Measurements from ENCODE around the gene COL4A2.

DNA sequence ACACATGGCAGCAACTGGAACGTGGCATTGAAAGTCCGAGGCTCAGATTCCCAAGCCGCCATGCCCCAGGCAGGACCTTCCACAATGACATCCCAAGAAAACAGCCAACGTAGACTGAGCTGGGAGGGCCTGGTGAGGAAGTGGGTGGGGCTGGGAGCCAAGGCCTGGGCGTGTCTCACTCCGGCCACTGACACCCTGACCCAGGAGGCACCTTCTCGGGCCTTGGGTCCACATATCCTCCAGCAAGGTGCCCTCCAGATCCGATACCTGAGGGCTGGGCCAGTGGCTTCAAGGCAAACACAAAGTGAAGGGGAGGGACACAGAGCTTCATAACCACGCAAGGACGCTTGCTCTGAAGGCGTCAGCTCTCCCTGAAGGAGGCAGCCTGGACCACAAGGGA is 211.5 kb downstream of the COL4A2 start:
- no peak for TF ChIP-seq CTCF (IDR thresholded peaks at IDR 0.05 in 2 of 3, conservative IDR thresholded peaks at IDR 0.05 in 1 of 3; ENCODE audit: borderline replicate concordance in 1 of 3, insufficient read depth in 1 of 3, low read depth in 2 of 3, low read length in 2 of 3)
- TF ChIP-seq, protein P1, sequence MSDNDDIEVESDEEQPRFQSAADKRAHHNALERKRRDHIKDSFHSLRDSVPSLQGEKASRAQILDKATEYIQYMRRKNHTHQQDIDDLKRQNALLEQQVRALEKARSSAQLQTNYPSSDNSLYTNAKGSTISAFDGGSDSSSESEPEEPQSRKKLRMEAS (IDR thresholded peaks at IDR 0.05), result no peak
- no peak for TF ChIP-seq EZH2phosphoT487 (IDR thresholded peaks at IDR 0.05; ENCODE audit: borderline replicate concordance)
- TF ChIP-seq CEBPB (IDR thresholded peaks at IDR 0.05; ENCODE audit: low read depth), result no peak
- TF ChIP-seq FOSL1 (IDR thresholded peaks at IDR 0.05; ENCODE audit: low read depth), result no peak
- no peak for TF ChIP-seq ATF3 (IDR thresholded peaks at IDR 0.05)
- TF ChIP-seq POLR2AphosphoS5 (IDR thresholded peaks at IDR 0.05; ENCODE audit: low read depth, low read length), result no peak
- TF ChIP-seq POLR2A (IDR thresholded peaks at IDR 0.05; ENCODE audit: borderline replicate concordance, extremely low read depth, insufficient read depth, insufficient read length), result no peak
- no peak for TF ChIP-seq SRF (IDR thresholded peaks at IDR 0.05; ENCODE audit: low read depth)
